Osteoblast (primary cell): ENCODE measurements around the gene DIS3L2. TPM values are rescaled to one million over a fixed set of nuclear protein-coding genes. Genes with fewer than 3 reads are reported as not detected.
"Not testable (repeated sequence)": the region's sequence is repeated elsewhere in the genome, so short reads cannot be mapped to it uniquely, and the experiment has no call there.

Source experiments
- DNase-seq: peaks from one replicate; pipeline ENCODE4 v3.0.0; 2011; ENCODE audit warnings: low spot score, mixed read lengths; ENCODE audit not compliant: insufficient read length; ENCODE audit errors: missing footprints
- H2AFZ ChIP-seq: 2 replicates; pipeline ENCODE4 v1.6.0; 2011; ENCODE audit warnings: mild to moderate bottlenecking, low read length
- H3K27ac ChIP-seq: 2 replicates; pipeline ENCODE4 v1.5.1; 2011; ENCODE audit warnings: mild to moderate bottlenecking, low read depth, low read length, moderate library complexity
- H3K27me3 ChIP-seq: 2 replicates; pipeline ENCODE4 v1.6.0; 2012; ENCODE audit warnings: mild to moderate bottlenecking, control low read depth, inconsistent platforms, low read length, moderate library complexity; ENCODE audit not compliant: insufficient read depth
- H3K36me3 ChIP-seq: 2 replicates; pipeline ENCODE4 v1.5.1; 2011; ENCODE audit warnings: mild to moderate bottlenecking, low read length, control low read depth, moderate library complexity; ENCODE audit not compliant: insufficient read depth
- H3K4me1 ChIP-seq: 2 replicates; pipeline ENCODE4 v1.5.1; 2011; ENCODE audit warnings: mild to moderate bottlenecking, low read length, control low read depth, moderate library complexity; ENCODE audit not compliant: insufficient read depth
- H3K4me2 ChIP-seq: 2 replicates; pipeline ENCODE4 v1.6.0; 2011; ENCODE audit warnings: mild to moderate bottlenecking, low read length; ENCODE audit not compliant: insufficient read depth
- H3K4me3 ChIP-seq: fragments of 200-600 bp; sonication (generic); 3 replicates; pipeline ENCODE4 v1.5.1; 2012; ENCODE audit warnings: mild to moderate bottlenecking, low read length, inconsistent platforms; ENCODE audit not compliant: insufficient read depth
- H3K79me2 ChIP-seq: 2 replicates; pipeline ENCODE4 v1.6.0; 2012; ENCODE audit warnings: mild to moderate bottlenecking, low read length, control low read depth, inconsistent platforms; ENCODE audit not compliant: insufficient read depth
- H3K9me3 ChIP-seq: 2 replicates; pipeline ENCODE4 v1.5.1; 2011; ENCODE audit warnings: low read depth, low read length, control low read depth
- H4K20me1 ChIP-seq: 2 replicates; pipeline ENCODE4 v1.6.0; 2012; ENCODE audit warnings: mild to moderate bottlenecking, low read length, control low read depth; ENCODE audit not compliant: insufficient read depth
- CTCF ChIP-seq: IDR thresholded peaks from 2 replicates; pipeline ENCODE4 v1.5.1; 2011; ENCODE audit warnings: mild to moderate bottlenecking, low read depth, low read length, moderate library complexity; ENCODE audit errors: extremely low read depth
- total RNA-seq: library from RNA; depleted of rRNA; stranded (reverse); fragments of >200 nt; gene quantifications from 2 replicates; pipeline ENCODE4 v1.2.3, GENCODE V29; 2012

DIS3L2 gene
- total RNA-seq, 1 donor = 28.2 TPM

- Histone ChIP-seq H3K27me3 (no peaks in the 10 kb centered on the region), H3K79me2 (no peaks in the 10 kb centered on the region), H2AFZ (no peak overlapping the region), H3K4me3 (no peak overlapping the region), H4K20me1 (no peaks in the 10 kb centered on the region), H3K27ac (no peak overlapping the region), H3K4me1 (no peaks in the 10 kb centered on the region), H3K36me3 (no peaks in the 10 kb centered on the region), H3K4me2 (no peak overlapping the region), H3K9me3 (no peaks in the 10 kb centered on the region)
- no peak for TF ChIP-seq CTCF
- no peak for DNase-seq
These were observed 141.7 kb downstream of the DIS3L2 start for GRCh38 chr2:232103140-232103737.

GRCh38 chr2:232104076-232104646 lies 142.6 kb downstream of the DIS3L2 start:
- no peak for DNase-seq
- H3K4me2 ChIP-seq = no peak overlapping the region
- H3K79me2 ChIP-seq = no peaks in the 10 kb centered on the region
- no peaks in the 10 kb centered on the region for H3K9me3 ChIP-seq
- H3K4me3 ChIP-seq = no peak overlapping the region
- H2AFZ ChIP-seq = no peak overlapping the region
- no peak for TF ChIP-seq CTCF
- H3K36me3 ChIP-seq = no peaks in the 10 kb centered on the region
- H3K27ac ChIP-seq = no peak overlapping the region
- H3K4me1 ChIP-seq = no peaks in the 10 kb centered on the region
- no peaks in the 10 kb centered on the region for H4K20me1 ChIP-seq
- no peaks in the 10 kb centered on the region for H3K27me3 ChIP-seq

- DNase-seq = no peak
- Histone ChIP-seq H3K9me3 (no peaks in the 10 kb centered on the region), H3K4me2 (no peak overlapping the region), H3K79me2 (no peaks in the 10 kb centered on the region), H3K27me3 (no peaks in the 10 kb centered on the region), H3K4me1 (no peaks in the 10 kb centered on the region), H3K4me3 (no peak overlapping the region), H4K20me1 (peaks cover 10% of the 10 kb centered on the region), H3K36me3 (no peaks in the 10 kb centered on the region), H3K27ac (no peak overlapping the region), H2AFZ (no peak overlapping the region)
- TF ChIP-seq CTCF = no peak
These were observed 150.0 kb downstream of the DIS3L2 start for GRCh38 chr2:232111551-232111950.

- H3K4me2 ChIP-seq = no peak overlapping the region
- no peaks in the 10 kb centered on the region for H3K4me1 ChIP-seq
- H3K9me3 ChIP-seq = no peaks in the 10 kb centered on the region
- H3K4me3 ChIP-seq = no peak overlapping the region
- DNase-seq = no peak
- H3K27me3 ChIP-seq = no peaks in the 10 kb centered on the region
- H3K79me2 ChIP-seq = no peaks in the 10 kb centered on the region
- H4K20me1 ChIP-seq = peaks cover 16% of the 10 kb centered on the region
- H2AFZ ChIP-seq = no peak overlapping the region
- no peak for TF ChIP-seq CTCF
- H3K27ac ChIP-seq = no peak overlapping the region
- H3K36me3 ChIP-seq = no peaks in the 10 kb centered on the region
These were observed 152.3 kb downstream of the DIS3L2 start for GRCh38 chr2:232113821-232114220.

GRCh38 chr2:232115728-232116361 lies 154.3 kb downstream of the DIS3L2 start:
- H3K4me3 ChIP-seq, H3K79me2 ChIP-seq, H3K4me1 ChIP-seq, H3K4me2 ChIP-seq, H2AFZ ChIP-seq, DNase-seq, H3K27me3 ChIP-seq, H3K27ac ChIP-seq, H3K36me3 ChIP-seq, H3K9me3 ChIP-seq: not testable (repeated sequence)
- peaks cover 16% of the 10 kb centered on the region for H4K20me1 ChIP-seq
